NOMO-1 treated with DMSO at 0.1 percent for 48 hours (cell line): ENCODE results near the gene GSTO2.

Experiments used
- DNase-seq: peaks from one replicate; lab custom pipeline; 2025; ENCODE audit not compliant: unreplicated experiment; lab: John Stamatoyannopoulos, UW

GSTO2 gene

DNA sequence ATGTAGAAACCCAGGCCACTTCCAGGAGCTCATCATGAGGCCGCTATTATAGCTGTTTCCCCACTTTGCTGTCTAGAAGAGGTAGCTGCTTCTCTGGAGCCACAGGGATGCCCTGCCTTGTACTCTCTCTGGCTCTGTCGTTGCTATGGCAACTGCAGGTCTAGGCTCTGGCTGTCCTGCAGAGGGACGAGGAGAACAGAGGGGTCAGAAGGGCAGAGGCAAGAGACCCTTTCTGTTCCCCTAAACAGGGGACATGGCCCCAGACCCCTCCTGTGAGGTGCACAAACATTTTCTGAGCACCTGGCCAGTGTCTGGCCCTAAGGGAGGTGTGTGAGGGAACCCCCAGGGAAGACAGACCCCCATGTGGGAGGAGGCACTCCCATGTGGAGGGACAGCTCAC, 37.9 kb downstream of the GSTO2 start:
- no peak for DNase-seq

DNA sequence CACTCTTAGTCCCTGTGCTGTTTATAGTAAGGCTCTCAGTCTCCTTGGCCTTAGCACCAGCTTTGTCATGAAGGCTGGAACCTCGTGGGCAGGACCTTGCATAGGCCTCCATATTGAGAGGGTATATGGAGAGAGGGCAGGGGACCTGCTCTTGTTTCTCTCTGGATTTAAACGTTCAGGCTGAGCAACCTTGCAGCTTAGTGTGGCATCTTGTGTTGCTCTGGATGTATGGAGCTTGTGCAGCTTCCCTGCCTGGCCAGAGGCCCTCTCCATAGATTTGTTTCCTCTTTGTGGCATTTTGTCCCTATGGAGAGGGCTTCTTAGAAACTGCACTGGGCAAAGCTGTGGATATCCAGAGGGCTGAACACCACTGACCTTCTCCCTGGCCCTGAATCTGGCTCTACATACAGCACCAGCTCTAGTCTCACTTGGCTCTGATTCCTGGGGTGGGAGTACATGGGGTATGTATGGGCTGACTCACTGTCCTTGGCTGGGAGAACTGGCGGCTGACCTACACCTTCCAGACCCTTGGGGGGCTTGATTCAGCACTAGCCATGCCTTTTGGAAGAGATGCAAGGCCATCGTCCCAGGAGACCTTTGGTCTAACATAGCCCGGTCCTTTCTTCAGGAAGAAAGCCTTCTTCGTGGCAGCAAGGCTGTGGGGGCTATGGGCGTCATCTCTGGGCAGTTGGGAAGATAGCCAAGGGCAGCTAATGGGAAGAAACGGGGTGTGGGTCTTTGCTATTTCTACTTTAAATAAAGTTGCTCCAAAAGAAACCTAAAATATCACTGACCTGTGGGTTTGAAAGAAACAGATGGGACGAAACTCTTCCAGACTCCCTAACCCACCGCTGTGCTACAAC, 38.8 kb downstream of the GSTO2 start:
- no peak for DNase-seq

DNA sequence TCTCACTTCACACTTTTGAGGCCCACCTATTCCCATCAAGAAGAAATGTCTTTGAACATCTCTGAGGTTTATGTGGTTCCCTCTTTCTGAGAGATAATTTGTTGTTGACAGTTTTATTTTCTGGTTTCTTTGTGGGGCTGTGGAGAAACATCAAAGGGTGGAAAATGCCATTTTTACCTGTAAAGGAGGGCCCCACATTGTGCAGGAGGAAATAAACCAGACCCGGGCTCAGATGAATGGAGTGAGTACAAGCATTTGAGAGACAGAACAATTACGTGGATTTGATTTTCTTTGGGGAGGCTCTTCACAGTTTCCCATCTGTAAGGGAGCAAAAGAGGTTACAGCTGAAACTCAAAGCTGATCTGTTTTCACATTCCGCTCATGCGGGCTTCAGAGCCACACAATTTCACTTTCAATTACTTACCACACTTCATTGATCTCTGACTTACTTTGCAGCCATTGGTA, 39.5 kb downstream of the GSTO2 start:
- DNase-seq = no peak

DNA sequence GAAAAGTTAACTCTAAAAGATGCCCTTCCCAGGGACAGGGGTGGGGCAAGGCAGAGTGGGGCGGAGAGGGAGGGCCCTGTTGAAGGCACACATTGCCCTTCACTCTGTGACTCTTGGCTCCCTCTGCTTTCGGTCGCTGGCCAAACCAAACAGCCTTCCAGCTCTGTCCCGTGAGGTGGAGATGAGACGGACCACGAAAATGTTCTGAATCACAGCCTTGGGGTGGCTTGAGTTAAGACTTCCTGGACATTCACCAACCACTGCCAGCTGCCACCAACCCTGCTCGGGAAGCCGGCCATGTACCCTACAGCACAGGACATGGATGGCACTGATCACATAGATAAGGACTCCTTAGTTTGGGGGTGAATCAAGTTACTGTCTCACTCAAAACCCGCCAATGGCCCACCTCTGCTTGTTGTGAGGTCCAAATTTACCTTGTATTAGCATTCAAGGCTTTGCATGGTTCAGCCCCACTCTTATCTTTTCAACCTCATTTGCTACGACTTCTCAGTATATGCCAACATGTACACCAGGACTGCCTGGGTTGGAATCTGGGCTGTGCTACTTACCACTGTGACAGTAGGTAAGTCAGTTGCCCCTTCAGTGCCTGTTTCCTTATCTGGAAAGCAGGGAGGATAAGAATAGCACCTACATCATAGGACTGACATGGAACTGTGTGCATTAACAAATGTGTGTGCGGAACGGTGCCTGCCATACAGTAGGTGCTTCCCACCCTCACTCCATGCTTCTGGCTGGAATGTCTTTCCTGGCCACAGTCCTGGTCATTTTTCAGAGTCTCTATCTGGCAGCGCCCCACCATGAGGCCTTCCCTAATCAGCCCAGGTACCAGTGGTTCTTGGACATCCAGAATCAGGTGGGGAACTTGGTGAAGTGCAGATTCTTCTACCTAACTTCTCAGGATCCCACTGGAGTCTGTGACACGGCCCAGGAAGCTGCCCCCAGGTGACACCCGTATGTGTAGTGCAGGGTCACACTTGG, 41.3 kb downstream of the GSTO2 start:
- DNase-seq = no peak

DNA sequence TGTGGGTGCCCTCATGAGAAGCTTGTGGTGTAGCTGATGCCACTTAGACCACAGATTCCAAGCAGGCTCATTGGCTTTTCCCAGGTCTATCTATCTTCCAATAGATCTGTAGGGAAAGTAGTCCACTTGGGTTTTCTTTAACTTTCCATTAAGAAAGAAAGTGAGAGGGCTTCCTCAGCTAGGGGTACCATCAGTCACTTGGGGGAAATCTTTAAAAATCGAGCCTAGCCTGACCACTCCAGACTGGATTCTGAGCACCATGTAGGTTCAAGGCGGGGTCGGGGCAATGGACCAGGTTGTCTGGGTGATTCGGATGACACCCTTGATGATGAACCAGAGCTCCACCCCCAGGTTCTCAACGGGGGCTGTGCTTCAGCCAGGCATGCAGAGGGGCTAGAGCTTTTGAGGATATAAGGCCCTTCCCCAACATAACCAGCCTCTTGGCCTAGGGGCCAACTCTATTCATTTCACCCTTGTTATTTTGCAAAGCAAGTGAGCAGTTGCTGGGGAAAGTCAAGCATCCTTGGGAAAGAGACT, 42.3 kb downstream of the GSTO2 start:
- no peak for DNase-seq

DNA sequence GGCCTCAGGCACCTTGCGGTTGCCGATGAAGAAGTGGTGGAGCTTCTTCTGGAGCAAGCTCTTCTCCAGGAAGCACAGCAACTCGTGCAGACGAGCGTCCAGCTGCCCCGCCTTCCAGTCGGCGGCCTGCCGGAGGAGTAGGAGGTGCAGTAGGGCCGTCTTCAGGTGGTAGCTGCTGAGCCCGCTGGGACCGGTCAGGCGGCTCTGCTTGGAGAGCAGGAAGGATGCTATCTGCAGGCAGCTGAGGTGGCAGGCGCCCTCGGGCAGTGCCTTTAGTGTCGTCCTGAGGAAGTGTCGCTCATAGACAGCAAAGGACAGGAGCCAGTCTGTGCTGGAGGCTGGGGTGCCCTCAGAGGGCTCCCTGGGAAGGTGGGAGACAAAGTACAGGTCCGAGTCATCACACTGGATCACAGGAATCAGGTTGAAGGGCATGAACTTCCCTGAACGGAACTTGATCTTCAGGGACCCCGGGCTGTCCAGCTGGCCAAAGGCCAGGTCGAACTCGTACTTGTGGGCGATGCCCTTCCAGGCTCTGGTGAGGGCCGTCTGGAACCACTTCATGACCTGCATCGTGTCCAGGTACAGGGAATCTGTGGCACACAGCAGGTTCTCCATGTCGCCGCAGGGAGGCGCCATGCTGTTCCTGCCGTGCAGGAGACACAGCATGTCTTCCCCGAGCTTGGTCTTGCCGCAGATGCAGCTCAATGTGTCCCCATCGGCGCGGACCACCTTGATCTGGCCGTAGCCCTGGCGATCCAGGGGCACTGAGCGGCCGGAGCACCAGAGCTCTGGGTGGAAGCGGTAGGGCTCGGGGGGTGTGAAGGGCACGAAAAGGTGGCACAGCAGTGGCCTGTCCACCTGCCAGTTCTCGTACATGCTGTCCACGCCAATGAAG, 45.9 kb downstream of the GSTO2 start:
- no peak for DNase-seq

DNA sequence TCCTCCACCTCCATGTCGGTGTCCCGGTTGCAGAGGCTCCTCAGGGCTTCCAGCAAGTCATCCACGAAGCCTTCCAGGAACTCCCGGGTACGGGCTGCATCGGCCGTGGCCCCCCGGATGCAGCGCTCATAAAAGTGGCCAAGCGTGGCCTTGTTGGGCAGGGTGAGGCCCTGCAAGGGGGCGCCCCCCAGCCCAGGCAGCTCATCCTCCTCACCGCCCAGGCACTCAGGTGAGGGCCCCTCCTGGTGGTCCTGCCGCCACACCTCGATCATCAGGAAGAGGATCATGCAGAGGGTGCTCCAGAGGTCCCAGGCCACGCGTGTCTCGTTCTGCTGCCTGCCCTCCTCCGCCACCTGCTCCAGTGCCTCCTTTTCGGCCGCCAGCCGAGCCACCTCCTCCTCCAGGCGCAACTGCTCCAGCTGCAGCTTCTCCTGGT, 46.5 kb downstream of the GSTO2 start:
- DNase-seq = no peak

DNA sequence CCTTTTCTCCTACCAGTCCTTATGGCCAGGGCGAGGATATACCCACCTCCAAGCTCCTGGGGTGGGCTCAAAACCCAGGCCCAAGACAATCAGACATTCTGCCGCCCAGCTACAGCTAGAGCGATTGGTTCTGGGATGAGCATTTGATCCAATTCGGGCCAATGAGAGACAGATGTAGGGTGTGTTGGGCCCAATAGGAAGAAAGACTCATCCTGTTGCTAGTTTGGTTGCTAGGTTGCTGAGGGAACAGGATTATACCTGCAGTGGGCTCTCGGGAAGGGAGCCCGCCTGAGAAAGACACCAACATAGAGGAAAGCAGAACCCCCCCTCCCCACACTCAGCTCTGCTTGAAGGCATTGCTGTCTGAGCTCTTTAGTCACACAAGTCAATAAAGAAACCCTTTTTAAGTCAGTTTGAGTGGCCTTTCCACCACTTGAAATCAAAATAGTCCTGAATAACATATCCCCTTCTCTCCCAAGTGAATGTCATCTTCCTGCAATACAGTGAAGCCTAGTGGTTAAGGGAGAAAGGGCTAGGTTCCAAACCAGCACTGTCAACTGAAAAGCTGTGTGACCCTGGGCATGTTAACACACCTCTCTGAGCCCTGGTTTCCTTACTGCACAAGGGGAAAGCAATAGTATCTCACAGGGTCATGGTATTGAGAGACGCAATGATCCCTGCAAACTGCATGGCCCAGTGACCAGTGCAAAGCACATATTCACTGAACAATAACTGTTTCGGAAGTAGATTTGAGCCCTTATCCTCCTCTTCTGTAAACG, 47.5 kb downstream of the GSTO2 start:
- no peak for DNase-seq

DNA sequence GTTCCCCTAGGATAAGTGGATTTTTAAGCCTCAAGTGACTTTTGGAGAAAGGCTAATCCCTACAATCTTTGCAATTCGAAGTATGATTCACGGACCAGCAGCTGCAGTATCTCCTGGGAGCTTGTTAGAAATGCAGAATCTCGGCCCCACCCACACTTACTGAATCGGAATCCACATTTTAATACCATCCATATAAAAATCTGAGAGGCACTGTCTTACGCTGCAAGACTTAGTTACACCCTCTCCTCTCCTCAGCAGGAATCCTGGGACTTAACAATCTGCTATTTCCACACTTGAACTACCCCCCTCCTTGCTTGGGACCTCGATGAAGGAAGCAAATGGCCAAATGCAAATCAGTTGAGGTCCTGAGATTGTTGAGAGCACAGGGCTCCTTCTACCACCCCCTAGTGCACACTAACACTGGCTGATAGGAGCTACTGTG, 48.3 kb downstream of the GSTO2 start:
- DNase-seq = no peak

DNA sequence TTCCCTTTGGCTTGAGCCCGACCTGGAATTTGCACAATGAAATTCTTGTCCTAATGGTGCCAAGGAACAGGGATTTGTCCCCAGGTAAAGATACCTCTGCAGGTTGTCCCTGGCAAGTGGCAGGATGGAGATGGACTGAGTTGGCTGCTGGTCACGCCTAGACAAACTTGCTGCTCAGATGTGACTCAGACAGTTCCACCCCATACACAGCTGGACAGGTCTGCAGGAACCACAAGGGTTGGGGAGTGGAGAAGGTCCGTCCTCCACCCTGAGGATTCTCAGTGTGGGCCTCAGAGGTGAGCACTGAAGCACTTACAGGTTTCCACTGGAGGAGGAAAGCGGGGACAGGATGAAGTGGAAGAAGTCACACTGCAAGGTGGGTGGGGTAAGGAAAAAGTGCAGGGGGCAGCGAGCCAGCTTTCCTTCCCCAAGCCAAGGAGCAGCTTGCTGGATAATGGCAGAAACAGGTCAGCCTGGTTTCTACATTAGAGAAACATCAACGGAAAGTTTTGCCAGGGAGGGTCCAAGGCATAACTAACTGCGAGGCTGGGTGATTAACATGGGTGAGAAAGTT, 48.8 kb downstream of the GSTO2 start:
- no peak for DNase-seq

DNA sequence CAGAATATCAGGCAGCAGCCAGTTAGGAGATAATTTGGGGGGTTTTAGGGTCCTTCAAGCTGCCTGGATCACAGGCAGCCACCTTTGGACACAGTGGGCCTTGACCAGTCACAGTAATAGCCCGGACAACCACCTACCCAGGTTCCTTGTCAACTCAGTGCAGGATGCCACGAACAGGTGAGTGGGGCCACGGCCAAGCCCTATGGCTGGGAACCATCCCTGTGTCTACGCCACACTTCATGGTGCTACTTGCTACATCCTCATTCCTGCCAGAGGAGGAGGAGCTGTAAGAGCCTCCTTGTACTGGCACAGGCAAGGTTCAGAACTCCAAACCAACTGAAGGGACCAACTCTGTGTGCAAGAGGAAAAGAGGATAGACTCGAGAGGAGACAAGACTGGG, 49.3 kb downstream of the GSTO2 start:
- DNase-seq = no peak

DNA sequence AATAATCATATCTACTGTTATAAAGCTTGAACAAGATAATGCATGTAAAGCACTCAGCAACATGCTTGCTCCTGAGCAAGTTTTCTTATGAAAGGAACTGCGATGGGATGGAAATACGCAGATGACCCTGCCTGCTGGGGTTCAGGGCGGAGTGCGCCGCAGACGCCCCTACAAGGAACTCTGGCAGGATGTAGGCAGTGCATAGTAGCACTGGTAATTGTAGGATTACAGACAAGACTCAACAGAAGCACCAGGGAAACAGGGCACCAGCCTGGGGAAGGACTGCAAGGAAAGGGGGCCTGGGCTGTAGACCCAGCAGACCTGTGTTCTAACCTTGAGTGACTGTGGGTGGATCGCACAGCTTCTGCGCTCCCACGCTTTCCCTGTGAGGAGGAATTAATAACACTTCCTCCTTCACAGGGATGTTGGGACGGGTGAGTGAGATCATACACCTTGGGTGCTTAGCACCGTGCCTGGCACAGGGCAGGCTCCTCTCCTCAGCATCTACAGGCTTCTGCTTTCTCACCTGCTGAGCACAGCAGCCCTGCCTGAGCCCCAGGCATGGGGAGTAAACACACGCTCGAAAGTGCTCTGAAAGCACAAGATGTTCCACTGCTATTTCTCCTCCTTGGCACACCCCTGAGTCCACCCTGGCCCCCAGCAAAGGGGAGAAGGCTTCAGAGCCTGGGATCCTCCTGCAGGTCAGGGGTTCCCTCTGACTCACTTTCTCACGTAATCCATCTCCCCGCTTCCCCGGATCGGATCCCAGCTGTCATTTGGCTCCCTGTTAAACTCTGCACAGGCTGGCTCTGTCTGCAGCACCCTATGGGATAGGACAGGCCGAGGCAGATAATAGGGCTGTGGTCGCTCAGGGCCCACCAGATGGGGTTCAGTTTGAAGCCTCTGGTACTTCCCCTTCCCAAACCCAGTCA, 50.1 kb downstream of the GSTO2 start:
- DNase-seq = no peak

DNA sequence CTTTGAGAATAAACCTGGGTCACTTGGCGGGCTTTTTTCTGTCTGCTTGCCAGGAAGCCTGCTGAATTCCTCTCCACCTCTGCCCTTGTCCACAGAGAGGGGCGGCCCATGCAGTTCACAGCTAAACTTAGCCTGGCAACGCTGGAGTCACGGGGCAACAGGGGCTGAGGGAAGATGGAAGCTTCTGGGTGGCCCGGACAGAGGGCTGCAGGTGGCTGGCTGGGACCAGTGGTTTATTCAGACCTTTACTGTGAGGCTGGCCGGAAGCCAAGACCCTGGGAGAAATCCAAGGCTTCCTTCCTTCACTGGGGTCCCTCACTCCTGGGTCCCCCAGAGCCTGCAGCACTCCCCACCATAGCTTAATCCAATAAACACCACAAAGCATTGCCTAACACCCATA, 52.2 kb downstream of the GSTO2 start:
- no peak for DNase-seq

DNA sequence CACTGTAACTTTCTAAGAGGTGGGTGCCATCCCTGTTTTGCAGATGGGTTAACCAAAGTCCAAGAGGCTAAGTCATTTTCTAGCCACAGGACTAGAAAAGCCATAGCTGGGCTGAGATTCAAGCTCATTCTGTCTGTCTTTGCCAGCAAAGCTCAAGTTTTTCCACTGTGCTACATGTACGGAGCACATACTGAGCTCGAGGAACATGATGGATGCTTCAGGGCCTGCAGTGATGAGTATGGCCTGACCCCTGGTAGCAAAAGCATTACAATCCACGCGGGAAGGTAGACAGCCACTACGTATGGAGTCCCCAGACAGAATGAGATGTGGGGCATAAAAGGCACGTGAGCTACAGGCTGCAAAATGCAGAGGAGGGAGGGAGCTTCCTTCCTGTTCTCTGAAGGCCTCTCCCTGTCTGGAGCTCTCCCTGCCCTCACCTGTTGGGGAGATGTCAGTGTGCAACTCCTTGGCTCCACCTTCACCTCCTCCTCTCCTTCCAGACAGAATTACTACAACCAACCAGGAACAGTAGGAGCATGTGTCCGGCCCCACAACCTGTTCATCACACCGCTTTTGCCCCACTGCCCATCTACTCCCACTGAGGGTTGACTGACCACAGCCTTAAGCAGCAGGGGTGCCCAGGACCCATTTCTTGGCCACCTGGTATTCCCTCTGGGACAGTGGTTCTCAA, 52.9 kb downstream of the GSTO2 start:
- no peak for DNase-seq

DNA sequence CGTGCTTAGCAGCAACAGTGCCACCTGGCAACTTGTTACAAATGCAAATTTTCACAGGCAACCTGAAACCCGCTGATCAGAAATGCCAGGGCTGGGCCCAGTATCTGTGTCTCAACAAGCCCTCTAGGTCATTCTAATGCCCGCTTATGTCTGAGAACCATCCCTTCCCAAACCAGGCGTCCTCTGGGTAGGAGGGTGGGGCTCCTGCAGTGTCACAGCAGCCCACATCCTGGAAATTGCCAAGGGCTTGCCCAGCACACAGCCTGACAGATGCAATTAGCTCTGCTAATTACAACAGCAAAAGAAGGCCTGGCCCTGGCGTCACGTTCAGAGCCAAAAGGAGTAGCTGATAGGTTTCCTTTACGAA, 53.4 kb downstream of the GSTO2 start:
- peak; percentile 72 for DNase-seq

DNA sequence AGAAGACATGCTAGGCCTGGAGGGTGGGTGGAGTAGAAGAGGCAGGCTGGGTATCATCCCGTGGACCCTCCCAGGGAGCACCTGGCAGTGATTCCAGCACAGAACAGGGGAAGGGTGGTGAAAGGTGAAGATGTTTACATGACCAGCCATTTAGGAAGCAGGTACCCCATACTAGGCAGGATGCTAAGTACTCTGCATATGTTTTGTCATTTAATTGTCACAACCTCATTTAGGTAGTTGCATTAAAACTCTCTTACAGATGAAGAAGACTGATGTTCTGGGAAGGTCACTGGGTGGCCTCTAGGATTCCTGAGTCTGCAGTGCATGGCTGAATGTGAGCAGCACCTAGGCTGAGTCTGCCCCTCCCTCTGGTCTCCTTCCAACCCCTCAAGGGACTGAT, 54.1 kb downstream of the GSTO2 start:
- DNase-seq = no peak

DNA sequence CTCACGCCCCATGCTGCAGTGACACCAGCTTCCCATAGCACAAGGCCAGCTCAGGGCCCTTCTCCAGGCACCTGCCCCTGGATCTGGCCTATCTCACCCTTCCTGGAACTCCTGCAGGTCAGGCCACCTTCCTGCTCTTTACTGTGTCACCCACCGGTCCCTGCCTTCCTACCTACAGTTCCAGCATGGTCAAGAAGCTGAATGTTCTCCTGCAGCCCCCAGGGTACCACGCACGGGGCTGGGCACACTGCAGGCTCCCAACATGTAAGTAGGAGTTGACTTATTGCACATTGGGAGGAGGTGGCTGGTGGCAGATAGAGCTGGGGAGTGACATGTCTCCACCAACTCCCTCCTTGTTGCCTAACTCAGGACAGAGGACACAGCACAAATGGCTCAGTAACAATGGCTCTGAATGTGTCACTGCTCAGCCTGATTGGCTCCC, 54.8 kb downstream of the GSTO2 start:
- DNase-seq = peak; percentile 42
